RPMI7951 (cell line): ENCODE data around the gene GPRIN2. TPM values are rescaled to one million over a fixed set of nuclear protein-coding genes. Genes with fewer than 3 reads are reported as not detected.
"Not testable (repeated sequence)": the region's sequence is repeated elsewhere in the genome, so short reads cannot be mapped to it uniquely, and the experiment has no call there.

Experiments used
- DNase-seq: peaks from one replicate; pipeline ENCODE4 v3.0.0-alpha.2; 2012; ENCODE audit warnings: low read depth
- total RNA-seq: library from RNA; depleted of rRNA; stranded (reverse); fragments of >200 nt; shearing (Covaris generic); gene quantifications from 2 replicates; pipeline ENCODE4 v1.2.3, GENCODE V29; 2014; rRNA removed

Gene GPRIN2
- not detected in 2 replicates for total RNA-seq

DNA sequence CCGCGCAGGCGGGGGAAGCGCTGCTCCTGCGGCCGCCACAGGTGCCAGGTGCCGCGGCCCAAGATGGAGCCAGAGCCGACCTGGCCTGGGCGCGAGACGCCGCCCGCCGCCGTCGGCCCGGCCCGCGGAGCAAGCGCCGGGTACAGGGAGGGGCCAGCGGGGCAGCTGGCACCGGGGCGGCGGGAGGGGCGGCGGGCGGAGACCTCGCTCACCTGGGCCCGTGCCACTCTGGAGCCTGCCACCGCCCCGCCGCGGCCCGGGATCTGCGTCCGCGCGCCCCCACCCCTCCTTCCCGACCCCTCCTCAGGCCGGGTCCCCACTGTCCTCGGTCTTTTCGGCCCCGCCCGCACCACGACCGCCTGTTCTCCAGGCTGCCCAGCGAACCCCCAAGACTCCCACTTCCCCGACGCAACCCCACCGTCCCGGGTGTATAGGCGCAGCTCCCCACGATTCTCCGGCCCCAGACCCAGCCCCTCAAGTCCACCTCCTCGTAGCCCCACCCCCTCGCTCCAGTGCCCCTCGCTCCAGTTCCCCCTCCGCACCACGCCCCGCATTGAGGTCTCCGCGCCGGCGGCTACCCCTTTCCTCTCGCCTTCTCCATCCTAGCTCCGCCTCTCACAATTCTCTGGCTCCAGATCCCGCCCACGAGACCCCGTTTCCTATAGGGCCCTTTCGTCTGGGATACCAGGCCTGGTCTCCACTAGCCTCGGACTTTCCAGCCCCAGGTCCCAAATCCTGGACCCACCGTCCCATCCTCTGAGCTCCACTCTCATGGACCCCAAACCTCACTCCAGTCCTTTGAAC lies at the start of gene GPRIN2:
Gene GPRIN2, minus strand, starts transcription at position 144 of the 804 bp plus-strand sequence. CDS start 5,922 bp downstream, outside the sequence.
- DNase-seq, result no peak

DNA sequence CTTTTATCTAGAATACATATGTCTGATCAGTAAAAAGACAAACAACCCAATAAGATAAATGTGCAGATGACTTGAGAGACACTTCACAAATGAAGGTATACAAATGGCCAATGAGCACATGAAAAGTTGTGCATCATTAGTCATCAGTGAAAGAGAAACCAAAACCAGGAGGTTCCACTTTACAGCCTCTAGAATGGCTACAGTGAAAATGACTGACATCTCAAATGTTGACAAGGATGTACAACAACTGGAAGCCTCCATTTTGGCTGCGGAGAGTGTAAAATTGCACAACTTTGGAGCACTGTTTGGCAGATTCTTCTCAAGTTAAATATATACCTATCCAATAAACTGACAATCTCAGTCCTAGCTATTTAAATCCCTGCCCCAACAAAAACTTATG lies 44.1 kb upstream of the GPRIN2 start:
- not testable (repeated sequence) for DNase-seq

DNA sequence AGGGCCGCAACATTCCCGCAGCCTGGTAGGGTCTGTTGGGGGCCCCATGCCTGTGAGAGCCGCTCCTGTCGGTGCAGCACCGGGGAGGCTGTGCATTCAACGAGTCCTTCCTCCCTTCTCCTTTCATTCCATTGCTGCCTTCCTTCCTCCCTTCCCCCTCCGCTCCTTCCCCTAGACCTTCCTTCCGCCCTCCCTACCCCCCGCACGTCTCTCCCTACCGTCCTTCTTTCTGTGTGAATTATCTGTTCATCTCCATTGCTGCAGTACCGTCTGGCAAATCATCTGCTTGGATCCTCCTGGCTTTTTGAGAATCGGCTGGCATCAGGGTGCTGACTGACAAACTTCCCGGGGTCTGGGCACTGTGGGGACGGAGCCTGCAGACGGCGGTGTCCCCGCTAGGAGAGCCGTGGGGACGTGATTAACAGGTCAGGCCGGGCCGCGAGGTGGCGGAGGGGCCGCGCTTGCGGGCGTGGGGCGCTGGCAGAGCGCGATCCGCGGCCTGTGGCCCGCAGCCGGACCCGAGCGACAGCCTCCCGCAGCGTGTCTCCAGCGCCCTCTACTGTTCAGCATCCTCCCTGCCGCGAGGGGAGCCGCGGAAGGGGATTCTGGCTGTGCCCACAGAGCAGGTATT lies 41.3 kb upstream of the GPRIN2 start:
- not testable (repeated sequence) for DNase-seq

DNA sequence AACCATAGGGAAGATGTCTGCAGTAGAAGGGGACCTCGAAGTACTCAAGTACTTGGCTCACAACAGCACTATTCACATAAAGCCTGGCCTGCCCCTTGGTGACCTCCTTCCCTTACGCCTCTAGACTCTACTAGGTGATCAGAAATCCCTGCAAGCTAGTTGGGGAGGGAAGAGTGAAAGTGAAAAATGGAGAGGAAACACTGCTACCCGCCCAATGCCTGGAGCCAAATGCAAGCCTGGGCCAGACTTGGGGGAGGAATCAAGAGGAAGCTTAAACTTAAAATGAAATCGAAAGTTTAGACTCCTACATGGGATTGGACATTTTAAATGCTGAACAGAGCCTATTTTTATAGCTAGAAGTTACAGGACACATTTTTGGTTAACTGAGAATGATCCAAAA lies 40.1 kb upstream of the GPRIN2 start:
- DNase-seq, result peak; percentile 29

DNA sequence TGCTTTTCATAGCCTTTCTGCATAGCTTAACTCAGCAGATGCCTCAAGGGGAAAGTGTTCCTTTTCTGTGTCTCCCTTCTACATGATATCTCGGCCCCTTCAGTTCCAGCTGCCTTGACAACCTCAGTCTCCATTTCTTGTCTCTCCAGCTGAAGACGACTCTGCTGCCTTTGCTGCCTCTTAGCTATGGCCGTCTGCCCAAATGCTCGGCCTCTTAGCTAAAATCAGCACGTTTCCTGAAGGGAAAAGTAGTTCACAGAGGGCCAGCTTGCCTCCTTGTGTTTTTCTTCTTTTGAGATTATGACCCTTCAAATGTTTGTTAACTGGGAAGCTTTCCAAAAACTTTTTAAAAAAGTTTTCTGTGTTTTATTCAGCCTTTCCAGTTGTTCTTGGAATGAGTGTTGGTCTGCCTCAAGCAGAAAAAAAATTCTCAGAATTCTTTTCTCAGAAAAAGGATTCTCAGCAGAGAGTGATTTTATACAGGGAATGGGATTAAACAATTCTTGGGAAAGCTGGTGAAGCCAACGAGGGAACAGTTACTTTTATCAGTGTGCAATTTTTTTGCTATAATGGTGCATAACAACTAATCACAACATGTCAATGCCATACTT lies 38.1 kb upstream of the GPRIN2 start:
- DNase-seq, result not testable (repeated sequence)

DNA sequence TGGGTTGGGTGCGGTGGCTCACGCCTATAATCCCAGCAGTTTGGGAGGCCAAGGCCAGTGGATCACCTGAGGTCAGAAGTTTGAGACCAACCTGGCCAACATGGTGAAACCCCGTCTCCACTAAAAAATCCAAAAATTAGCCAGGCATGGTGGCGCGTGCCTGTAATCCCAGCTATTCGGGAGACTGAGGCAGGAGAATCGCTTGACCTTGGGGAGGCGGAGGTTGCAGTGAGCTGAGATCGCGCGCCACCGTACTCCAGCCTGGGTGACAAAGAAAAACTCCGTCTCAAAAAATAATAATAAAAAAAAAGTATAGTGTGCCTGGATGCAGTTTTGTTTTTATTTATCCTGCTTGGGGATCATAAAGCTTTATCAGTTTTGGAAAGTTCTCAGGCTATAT lies 36.8 kb upstream of the GPRIN2 start:
- DNase-seq, result not testable (repeated sequence)

DNA sequence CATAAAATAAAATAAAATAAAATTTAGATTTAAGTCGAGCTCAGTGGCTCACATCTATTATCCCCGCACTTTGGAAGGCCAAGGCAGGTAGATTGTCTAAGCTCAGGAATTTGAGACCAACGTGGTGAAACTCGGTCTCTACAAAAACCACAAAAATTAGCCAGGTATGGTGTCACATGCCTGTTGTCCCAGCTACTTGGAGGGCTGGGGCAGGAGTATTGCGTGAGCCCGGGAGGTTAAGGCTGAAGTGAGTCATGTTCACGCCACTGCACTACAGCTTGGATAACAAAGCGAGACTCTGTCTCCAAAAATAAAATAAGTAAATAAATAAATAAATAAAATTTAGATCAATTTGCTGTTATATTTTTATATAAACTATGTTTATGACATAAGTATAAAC lies 34.6 kb upstream of the GPRIN2 start:
- not testable (repeated sequence) for DNase-seq

DNA sequence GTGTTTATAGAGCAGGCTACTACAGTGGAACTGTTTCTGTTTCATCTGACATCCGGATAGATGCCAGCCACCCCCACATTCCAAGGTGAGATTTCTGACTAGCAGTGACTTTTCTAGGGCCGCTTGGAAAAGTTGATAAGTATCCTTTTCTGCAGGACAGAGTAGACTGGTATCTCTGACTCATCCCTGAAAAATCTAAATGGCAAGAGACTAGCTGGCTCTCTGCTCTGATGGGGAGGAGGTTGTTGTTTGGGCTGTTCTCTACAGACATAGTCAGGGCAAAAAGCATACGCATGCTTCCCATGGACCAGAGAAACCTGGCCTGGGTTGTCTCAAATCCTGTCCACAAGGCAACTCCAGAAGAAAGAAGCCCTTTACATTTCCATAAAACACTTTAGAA lies 33.1 kb upstream of the GPRIN2 start:
- DNase-seq, result not testable (repeated sequence)

DNA sequence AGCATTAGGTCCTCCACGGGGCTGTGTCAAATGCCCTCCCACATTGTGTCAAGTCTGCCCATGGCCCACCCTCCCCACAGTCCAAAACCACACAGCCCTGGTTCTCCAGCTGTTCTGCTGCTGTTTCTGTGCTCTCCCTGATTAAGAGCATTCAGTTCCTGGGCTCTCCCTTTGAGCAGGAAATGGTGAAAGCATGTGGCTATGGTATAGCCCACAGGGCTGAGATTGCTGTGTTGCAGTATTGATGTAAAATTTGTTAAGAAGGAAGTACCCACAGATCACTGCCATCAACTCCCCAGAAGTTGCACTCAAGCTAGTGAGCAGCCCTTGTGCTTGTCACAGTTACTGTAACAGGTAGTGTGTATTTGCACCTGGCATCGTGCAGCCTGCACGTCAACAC lies 31.8 kb upstream of the GPRIN2 start:
- DNase-seq, result not testable (repeated sequence)

DNA sequence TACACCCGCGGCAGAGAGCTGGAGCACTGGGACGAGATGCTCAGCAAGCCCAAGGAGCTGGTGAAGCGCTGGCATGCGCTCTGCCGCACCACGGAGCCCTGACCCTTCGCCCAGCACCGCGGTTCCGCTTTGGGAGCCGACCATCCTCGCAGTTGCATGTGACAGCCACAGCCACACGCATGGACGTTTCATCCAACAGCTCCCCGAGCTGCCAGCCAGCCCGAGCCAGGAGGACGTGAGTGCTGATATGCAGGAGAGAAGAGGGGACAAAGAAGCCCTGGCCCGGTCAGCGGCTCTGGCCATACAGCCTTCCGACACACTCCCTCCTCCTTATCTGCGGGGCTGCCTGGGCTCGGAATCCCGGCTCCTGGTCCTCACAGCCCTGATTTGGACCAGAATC lies 31.1 kb upstream of the GPRIN2 start:
- DNase-seq, result not testable (repeated sequence)

DNA sequence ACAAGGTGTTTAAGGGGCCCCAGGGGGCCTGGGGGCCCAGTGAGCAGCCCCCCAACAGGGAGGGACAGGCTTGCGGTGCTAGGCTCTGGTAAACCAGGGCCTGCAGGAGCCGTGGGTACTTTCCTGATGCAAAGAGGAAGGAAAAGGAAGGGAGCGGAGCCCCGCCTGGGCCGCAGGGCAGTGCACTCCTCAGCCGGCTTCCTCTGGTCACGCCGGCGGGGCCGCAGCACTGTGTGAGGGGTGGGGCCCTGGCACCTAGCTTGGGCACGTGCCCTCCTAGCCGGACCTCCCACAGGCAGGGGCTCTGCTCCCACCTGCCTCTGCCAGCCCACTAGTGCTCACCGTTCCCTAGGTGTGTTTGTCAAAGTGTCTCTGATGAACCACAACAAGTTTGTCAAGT lies 28.8 kb upstream of the GPRIN2 start:
- not testable (repeated sequence) for DNase-seq

DNA sequence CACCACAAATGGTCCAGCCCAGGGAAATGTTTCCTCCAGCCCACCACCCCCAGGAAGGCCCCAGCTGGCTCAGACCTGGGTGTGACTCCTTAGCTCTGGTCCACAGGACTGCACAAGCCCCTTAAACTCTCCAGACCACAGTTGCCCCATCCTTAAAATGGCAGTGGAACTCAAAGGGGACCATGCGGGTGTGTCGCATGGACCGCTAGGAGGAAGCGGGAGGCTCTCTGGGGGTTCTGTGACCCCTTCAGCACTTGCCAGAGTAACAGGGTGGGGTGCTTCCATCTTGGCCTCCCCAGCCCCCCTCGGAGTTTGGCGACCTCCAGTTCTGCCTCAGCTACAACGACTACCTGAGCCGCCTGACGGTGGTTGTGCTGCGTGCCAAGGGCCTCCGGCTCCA lies 27.7 kb upstream of the GPRIN2 start:
- not testable (repeated sequence) for DNase-seq

DNA sequence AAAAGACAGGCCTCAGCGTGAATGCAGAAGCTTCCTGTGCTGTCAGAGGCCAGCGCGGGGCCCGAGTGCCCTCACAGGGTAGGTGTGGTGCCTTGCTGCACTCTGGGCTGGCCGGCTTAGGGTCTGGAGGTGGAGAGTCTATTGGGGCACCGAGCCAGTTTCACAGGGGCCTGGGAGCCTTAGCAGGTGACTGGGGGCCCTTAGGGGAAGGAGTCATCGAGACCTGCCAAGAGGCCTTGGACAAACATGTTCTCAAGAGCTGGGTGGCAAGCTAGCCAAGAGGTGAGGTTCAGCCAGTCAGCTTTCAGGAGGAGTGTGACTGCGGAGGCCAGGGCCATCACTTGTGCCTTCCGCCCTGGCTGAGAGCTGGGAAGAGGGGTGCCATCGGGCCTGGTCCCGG lies 26.1 kb upstream of the GPRIN2 start:
- DNase-seq, result not testable (repeated sequence)

DNA sequence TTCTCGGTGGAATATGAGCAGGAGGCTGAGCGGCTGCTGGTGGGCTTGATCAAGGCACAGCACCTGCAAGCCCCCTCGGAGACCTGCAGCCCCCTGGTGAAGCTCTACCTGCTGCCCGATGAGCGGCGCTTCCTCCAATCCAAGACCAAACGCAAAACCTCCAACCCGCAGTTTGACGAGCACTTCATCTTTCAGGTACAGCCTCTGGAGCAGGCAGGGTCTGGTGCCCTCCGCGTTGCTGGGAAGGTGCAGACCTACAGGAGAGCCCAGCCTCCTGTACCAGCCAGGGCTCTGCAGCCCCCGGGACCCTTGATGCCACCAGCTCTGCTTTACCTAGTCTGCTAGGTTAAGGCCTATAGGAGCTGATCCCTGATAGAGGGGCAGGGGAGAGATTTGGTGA lies 25.5 kb upstream of the GPRIN2 start:
- DNase-seq, result not testable (repeated sequence)

DNA sequence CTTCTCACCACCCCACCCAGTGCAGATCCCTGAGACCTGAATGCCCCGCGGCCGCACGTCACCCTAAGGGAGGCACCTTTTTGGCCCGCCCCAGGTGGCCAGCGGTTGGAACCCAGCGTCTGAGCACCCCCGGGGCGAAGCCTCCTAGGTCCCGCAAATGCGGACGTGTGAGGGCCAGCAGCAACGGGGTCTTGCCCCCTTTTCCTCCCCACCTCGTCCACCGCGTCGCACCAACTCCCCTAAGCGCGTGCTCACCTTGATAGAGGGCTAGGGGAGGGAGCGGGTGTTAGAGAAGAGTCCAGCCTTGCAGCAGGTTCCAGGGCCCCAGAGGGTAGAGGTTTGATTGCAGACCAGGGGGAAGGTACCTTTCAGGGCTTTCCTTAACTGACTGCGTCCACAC lies 22.9 kb upstream of the GPRIN2 start:
- DNase-seq, result not testable (repeated sequence)

DNA sequence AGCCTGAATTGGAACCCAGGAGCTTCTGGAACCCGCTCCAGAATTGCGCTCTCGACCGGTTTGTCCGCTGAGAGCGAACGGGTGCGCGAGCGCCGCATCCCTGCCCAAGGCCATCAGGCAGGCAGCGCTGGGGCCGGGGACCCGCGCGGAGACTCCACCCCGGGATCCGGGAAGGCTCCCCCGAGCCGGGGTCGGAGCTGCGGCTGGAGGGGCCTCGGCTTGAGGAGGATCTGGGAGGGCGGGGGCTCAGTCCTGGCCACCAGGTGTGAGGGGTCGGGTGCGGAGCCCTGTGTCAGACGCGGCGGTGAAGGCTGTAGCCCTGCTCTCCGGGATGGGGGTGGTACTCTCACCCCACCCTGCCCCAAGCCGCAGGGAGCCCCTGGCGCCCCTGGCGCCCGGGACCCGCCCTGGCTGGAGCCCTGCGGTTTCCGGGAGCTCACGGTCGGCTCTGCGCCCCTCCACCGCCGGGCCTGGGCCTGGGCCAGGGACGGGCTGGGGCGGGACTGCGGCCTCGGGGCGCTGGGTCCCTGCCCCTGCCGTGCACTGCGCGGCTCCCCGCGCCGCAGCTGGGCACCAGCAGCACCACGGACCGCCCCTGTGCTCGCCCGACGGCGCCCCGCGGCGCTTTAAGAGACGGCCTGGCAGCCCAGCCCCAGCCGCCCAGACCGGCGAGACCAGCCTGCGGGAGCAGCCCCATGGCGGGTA lies 22.2 kb upstream of the GPRIN2 start, which contains the start of gene SYT15:
Gene SYT15, plus strand, starts transcription at position 655 of the 705 bp plus-strand sequence. Its CDS starts 41 bp downstream, at position 696.
- not testable (repeated sequence) for DNase-seq

DNA sequence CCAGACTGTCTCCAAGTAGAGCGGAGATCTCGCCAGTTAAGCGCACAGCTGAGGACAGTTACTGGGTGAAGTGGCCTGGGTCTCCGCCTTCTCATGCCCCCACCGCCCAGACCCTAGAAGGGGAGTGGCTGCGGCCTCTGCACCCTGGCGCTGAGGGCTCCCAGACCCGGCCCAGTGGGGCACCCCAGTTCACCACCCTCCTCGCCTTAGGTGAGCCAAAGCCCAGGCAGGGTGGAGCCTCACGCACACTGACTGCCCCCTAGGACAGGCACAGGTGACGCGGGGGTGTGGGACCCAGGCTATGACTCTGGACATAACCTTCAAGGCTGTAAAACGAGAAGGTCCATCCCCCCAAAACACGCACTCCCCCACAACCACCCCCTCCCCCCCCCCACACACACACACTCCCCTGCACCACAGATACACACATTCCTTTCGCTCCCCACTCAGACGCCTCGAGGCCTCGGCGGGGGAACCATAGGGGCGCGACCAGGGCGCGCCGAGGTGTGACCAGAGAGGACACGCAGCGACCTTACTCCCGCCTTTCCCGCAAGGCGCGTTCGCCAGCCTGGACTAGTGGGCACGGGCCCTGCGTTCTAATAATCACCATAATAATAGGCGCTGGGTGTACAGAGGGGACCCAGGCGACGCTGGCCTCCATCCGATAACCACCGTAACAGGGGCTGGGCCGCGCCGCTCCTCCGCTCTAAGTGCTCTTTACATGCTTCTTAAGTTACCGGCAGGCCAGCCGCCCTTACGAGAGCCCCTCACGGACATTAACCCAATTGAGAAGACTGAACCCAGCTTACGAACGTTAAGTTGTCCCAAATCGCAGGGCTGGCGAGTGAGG lies 21.4 kb upstream of the GPRIN2 start:
- DNase-seq, result not testable (repeated sequence)

DNA sequence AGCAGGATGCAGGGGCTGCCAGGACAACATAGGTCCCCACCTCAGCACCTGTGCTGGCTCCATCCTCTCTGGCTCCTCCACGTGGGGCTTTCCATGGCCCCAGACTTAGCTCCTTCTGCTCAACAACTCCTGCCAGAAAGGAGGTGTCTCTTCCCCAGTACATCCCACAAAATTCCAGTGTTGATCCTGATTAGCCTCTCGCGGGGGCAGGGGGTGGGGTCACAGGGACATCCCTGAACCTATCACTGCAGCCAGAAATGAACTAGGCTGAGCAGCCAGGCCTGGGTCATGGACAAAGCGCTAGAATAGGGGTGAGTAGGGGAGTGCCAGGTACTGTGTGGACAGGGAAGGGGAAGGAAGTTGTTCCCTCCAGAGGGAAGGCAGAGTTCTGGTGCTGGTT lies 17.4 kb upstream of the GPRIN2 start:
- DNase-seq, result not testable (repeated sequence)

DNA sequence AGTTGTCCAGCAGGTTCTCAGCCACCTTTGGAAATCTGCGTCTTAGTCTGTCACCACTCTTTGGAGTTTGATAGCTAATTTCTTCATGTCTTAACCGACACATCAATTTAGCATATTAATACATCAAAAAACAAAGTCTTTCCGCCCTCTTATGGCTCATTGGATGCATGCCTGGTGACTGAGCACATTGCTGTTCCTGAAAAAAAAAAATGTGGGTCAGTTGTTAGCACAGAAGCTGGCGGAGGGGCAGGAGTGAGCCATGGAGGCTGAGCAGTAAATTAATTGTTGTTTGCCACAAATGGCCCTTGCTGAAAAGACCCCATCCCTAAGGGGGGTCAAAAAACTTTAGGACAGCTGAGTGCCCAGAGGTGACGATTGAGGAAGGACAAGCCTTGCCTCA lies 16.9 kb upstream of the GPRIN2 start:
- not testable (repeated sequence) for DNase-seq

DNA sequence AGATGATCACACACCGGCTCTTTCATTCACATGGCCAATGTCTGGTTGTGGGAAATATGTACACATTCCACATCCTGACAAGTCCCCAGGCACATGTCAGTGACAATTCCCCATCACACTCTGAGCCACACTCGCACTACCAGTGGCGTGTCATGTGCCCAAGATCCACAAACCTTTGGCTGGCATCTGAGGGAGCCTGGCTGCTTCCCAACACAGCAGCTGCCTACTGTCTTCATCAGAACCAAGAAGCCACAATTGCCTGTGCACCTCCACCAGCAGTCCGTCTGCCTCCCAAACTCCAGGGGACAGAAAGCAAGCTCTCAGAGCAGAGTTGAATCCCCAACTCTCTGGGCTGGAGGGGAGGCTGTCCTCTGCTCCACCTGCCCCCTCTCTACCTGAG lies 16.3 kb upstream of the GPRIN2 start:
- peak; percentile 32 for DNase-seq

DNA sequence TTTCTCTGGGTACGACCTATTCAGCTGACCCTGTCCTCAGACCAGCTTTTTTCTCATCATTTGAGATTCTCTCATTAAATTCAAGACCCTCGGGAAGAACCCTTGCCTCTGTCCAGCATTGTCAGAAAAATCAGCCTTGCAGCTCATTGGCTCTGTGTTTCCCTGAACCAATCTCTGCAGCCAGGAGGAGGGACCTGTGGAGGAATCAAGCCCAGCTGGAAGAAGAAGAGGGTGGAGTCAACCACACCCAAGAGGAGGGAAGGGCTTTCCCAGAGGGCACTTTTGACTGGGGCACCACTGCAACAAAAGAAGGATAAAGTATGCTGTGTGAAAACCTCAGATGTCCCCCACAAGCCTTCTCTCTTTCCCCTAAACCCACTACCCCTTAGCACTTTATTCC lies 14.2 kb upstream of the GPRIN2 start:
- DNase-seq, result not testable (repeated sequence)
